NK-92 treated with Interleukin-12 subunit alpha and Interleukin-12 subunit beta, amount 100 ng/mL, for 24 hours (cell line): ENCODE data around the gene PARD3.

Experiments
- DNase-seq: peaks from one replicate; lab custom pipeline; 2025; lab: John Stamatoyannopoulos, UW

PARD3 gene

DNA sequence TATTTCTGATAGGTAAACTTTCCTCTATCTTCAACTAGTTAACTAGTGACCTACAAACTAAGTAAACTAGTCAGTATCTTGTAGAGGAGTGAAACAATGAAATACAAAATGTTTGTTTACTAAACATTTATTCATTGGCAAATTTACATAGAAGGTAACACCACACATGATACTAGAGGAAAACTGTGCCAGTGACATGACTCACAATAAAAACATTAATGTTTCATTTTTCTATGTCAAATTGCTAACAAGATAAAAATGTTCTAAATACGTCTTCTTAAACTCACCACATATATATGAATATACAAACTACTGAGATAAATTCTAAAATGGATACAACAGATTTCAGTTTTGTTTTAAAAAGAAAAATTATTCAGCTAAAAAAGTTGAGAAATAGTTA lies 471.3 kb downstream of the PARD3 start:
- no peak for DNase-seq

DNA sequence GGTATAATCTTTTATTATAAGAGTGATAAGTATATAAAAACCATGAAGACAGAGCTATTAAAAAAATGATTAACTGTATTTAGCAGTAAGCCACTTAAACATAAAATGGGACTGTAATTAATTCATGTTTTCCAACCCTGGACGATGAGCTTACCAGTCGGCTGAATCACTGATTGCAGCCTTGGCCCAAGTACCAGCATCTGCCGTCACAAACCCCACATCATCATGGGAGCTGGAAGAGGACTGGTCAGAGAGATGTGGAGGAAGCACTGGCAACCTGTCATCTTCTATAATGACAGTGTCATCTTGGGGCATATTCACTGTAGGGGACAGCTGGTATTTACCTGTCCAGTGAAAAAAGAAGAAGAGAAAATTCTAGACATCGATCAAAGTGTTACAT lies 473.6 kb downstream of the PARD3 start:
- DNase-seq: no peak

DNA sequence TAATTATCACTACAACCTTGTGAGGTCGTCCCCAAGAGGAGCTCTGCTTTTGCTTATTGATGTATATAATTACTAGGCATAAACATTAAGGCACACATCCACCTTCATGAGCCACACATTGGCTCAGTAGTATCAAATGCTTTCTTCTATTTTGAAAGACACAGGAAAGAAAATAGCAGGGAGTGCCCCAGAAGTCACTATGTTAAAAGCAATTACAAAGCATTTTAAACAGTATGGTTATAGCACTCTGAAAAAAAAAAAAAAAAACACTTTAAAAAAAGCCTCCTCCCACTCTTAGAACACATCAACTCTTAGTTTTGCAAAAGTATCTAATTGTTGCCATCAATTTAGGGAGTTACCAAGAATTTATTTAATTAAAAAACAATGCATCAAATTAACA lies 474.2 kb downstream of the PARD3 start:
- DNase-seq: no peak

GRCh38 chr10:34339816-34340553 lies 475.1 kb downstream of the PARD3 start:
- DNase-seq: no peak

- DNase-seq: no peak
Measured at GRCh38 chr10:34337917-34338316, 477.2 kb downstream of the PARD3 start.

DNA sequence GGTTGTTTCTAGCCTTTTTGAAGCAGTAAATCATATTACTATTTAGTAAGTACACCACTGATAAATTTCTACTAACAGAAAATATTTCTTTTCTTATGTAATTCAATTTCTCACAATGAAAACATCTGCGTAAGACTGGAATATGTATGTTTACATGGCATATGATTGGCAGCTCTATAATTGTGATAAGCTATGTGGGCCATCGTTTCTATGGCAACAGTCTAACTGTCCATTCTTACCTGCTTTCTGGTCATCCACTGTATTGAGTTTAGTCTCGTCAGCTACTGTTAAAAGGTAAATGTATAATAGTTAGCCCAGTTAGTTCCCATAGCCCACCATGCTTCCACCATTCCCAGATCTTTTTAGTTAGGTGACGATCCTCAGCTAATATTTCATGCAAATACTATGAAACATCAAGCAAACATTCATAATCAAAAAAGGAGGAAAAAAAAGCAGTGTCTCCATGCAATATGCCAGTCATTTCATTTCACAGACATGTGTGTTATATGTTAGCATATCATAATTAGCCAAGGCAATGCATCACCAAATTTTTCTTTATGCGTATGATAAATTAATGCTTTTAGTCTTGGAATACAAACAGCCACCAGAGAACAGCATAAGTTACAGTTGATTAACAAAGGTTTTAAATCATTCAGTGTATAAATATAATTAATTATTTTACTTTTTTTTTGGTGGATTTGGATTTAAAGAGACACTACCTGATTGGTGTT lies 479.0 kb downstream of the PARD3 start:
- DNase-seq: no peak

GRCh38 chr10:34334908-34335307 lies 480.2 kb downstream of the PARD3 start:
- no peak for DNase-seq

GRCh38 chr10:34333513-34333912 lies 481.6 kb downstream of the PARD3 start:
- no peak for DNase-seq

DNA sequence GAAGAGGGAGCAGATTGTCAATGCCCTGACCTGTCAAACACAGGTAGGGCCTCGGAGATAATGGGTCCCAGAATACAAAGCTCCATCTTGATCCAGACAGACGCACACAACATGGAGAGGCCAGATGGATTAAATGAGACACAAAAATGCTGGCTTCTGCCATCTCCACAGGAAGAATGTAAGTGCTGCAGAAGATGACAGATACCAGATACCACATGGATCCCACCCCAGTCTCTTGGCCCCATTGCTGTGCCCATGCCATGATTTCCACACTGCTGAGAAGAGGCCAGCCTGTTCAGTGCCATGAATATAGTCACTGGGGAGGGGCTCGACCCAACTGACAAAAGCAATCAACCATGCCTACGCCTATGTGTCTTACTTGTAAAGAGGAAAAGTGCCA lies 487.9 kb downstream of the PARD3 start:
- no peak for DNase-seq

- no peak for DNase-seq
Measured at GRCh38 chr10:34323192-34323591, 491.9 kb downstream of the PARD3 start.

DNA sequence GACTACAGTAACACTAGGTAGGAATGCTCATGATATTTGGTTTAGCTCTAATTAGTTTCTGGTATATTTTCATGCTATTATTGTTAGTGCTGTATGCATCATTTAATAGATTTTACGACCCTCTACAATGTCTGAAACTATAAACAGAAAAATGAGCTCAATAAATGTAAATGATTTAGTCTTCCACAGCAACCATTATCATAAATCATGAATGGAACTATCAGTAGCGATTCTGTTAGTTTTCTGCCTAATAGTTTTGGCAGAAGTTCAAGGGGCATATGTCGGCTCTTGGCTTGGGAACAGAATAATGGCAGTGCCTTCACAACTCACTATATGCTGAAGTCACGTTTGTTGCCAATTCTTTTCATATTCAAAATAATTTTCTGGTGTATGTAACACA lies 494.8 kb downstream of the PARD3 start:
- DNase-seq: no peak

- no peak for DNase-seq
Measured at GRCh38 chr10:34319197-34319846, 495.8 kb downstream of the PARD3 start.

DNA sequence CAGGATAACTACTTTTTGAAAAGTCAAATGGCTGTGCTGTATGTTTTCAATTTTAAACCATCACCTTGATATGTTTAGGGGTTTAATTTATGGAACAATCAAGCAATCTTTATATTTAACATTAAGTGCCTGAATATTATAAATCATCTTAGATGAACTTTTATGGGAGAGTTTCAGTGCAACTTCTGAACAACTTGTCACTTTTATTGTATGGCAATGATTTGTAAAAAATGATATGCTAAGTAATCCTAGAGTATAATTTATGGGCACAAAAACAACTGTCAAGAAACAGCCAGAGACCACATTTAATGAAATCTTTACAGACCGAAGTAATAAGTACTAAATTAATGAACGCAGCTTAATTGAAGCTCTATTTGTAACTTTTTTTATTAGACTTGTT lies 498.9 kb downstream of the PARD3 start:
- DNase-seq: no peak

DNA sequence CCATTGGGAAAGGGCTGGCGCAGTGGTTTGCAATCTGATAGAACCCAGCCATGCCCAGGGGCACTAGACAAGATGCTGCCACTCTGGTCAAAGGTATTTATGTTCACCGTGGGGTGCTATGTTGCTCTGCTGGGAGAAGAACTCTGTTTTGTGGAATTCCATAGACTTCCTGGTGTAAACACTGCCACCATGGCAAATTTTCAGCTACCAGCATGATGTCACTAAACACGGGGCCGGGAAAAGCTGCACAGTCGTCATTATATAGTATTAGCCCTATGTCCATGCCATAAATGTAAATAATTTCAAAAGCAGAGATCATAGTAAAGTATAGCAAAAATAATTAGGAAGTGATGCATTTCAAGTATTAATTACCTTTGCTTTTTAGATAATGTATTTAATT lies 500.6 kb downstream of the PARD3 start:
- no peak for DNase-seq

DNA sequence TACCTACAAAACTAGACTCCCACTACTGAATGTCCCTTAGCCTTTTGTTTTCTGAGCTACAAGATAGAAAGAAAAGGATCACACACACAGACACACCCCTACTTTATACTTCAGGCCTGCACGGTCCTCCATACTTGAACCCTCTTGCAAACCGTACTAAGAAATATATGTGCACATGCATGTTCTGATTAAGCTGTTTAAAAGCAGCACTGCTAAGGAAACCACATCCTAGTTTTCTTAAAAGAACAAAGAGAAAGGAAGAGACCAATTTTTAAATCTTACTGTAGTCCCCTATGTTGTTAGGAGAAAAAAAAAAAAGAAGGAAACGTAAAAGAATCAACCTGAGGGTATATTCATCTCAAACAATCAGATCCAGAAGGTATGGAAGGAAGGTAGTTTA lies 501.2 kb downstream of the PARD3 start:
- DNase-seq: no peak

DNA sequence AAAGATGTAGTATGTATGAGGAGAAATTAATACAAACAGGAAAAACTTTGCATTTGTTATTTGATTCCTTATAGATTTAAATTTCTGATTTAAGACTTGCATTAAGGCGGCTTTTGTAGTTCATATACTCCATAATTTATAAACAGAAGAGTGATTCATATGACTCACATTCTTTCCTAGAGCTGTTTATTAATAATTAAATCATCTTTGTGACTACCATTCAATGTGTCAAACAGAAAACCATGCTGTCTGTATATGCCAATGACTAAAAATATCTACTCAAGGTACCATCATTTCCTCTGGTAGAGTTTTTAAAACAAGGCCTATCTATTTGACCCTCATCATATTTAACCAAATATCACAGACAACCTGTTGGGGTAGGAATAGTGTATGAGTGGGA lies 501.7 kb downstream of the PARD3 start:
- DNase-seq: no peak

DNA sequence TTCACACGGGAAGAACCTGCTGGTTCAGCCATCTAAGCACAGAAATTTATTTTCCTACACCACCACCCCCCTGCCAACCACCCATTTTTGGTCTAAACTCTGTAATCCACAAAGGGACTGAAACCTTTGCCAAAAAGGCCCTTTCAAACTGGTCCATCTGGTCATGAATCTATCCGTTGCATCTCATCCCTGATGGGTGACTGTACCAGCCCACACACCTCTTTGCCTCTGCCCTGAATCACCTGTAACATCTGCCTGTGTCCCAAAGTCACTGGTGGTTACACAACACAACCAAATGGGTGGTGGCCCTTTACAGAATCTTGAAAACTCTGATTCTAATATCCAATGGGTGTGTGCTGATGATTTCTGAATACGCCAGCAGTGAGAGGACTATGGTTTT lies 503.4 kb downstream of the PARD3 start:
- DNase-seq: no peak

DNA sequence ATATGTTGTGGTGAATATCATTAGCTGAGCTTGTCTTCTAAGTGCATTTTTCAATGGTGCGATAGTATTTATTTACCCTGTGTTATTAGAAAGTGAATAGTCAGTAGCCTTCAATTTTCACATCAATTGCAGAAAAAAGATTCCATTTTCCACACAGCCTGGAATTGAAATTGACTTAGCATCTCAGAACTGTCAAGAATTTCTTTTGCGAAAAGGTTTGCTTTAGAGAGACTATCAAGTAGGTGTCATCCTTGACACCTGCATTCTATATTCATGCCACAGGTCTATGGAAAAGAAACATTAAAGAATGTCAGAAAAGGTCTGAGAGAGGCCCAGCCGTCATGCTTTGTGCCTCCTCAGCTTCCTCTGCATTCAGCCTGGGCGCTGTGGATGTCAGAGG lies 504.9 kb downstream of the PARD3 start:
- DNase-seq: no peak

GRCh38 chr10:34305189-34305588 lies 509.9 kb downstream of the PARD3 start:
- DNase-seq: no peak

DNA sequence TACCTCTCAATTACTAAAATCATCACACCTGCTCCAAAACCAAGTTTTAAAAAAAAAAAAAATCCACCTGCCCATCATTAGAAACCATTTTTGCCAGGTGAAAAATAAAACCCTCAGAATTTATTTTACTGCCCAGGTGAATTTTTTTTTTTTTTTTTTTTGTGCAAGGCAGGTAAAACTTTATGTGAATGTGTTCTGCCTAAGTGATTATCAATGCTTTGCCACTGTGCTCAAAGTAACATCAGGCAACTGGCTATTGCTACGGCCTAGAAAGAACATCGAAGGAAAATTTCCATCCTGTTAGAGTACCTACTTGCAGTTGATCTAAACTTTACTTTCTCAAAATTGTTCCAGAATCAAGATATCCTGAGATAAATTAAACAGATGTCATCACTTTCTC lies 512.1 kb downstream of the PARD3 start:
- no peak for DNase-seq

DNA sequence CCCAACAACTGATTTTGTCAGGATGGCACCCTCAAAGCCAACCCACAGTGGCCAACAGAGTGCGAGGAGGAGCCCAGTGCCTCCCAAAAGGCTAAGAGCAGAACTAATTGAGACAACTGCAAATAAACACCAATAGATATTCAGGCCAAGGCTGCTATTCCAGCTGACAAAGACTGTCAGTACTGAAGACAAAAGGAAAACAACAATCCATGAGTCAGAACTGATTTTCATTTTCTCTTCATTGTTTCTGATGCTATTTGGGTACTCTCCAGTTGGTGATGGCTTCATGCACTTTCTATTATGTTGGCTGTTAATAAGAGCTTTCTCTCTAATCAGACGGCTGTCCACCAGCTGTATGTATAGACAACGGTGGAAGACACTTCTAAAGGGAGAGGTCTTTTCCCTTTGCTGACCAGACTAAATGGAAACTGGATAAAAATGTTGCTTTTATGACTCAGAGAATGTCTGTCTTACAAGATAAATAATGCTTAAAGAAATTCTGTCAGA lies 515.9 kb downstream of the PARD3 start:
- DNase-seq: no peak

DNA sequence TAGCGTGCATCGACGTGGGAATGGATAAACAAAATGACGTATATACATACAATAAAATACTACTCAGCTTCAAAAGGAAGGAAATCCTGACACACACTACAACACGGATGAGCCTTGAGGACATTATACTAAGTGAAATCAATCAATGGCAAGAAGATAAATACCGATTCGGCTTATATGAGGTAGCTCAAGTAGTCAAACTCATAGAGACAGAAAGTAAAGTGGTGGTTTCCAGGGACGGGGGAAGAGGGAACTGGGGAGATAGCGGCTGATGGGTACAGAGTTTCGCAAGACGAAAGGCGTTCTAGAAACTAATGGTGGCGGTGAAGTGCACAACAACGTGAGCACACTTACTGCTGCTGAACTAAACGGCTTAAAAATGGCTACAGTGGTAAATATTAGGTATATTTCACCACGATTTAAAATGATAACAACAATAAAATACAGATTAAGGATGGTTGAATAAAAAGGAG lies 516.7 kb downstream of the PARD3 start:
- no peak for DNase-seq
